Activated CD4-positive, CD25-positive, alpha-beta regulatory T cell (primary cell): ENCODE measurements around the gene CDKL5.

ENCODE experiments used
- DNase-seq, 4 experiments: peaks; one replicate each; lab custom pipeline; 2025; lab: John Stamatoyannopoulos, UW

Gene CDKL5

DNA sequence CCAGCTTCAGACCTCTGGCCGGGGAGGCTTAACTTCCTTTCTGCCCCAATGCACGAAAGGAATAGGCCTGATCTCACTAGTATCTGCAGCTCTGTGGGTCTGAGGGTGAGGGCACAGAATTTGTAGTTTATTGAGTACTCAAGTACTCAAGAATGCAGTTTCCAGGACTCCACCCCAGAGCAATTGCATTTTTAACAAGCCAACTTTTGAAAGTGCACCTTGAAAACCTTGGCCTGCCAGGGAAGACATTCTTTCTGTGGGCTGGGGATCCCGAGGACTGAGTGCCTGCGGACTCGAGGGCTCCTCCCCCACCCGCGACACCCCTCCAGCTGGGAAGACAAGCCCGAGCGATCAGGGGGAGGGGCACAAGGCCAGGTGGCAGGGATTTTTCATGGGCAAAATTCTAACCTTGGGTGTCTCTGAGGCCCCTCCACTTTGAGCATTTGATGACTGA is 224.1 kb downstream of the CDKL5 start:
- DNase-seq: no peak

DNA sequence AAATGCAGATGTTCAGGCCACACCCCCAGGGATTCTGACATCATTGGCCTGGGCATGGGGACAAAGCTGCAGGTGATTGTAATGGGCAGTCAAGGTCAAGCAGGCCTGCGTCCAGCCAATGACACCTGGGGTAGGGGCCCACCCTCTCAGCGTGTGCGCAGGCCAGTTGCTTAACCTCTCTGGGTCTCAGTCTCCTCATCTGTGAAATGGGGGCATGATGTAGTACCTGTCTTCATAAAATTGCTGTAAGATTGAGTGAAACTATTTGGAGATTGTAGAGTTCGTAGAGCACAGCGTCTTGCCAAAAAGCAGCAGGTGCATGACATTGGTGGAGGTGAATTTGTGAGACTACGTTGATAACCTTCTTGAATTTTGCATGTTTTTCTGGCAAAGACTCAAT is 225.3 kb downstream of the CDKL5 start:
- no peak for DNase-seq

DNA sequence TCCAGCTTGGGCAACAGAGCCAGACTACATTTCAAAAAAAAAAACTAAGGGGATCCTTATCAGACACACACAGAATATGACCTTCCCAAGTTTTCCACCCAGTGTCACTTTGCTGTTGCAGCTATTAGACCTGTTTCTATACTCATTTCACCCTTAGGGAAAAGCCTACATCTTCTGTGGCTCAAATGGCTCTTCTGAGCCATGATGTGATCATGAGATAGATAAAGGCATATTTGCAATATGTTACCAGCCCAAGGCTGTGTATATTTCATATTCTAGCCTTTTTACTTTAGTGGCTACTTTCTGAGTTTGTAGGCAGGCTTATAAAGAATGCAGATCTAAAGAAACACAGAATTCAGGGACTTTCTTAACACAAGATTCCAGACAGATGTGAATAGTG is 227.2 kb downstream of the CDKL5 start:
- no peak for DNase-seq

DNA sequence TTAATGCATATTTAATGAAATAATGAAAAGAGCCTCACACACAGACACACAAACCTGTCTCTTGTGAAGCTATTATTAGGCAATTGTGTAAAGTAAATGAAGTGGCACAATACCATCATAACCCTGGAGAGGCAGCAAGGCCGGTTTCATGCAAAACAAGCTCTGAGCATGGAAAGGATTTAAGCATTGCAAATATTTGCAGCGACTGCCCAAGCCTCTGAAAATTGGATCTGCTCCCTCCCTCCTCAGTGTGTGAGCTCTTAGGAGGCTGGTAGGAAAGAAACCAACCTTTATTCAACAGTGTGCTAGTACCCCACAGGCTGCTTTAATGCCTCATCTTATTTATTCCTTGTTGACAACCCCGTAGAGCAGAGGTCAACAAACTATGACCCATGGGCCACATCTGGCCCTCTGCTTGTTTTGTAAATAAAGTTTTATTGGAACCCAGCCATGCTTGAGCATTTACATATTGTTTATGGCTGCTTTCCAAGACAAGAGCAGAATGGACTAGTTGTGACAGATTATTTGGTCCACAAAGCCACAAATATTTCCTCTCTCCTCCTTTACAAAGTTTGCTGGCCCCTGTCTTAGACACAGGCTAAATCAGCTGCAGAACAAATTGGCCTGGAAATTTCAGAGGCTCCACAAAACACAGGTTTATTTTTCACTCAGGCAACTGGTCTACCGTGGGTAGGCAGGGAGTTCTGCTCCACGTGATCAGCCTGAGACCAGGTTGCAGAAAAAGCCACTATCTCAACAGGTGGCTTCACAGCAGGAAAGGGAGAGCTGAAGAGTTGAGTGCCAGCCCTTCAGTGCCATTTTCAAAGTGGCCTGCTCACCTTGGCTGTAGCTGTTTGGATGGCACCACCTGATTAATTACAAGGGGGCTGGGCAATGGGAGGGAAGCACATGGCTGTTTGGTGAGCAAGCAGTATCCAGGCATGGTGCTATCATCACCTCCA is 229.7 kb downstream of the CDKL5 start:
- DNase-seq: no peak

DNA sequence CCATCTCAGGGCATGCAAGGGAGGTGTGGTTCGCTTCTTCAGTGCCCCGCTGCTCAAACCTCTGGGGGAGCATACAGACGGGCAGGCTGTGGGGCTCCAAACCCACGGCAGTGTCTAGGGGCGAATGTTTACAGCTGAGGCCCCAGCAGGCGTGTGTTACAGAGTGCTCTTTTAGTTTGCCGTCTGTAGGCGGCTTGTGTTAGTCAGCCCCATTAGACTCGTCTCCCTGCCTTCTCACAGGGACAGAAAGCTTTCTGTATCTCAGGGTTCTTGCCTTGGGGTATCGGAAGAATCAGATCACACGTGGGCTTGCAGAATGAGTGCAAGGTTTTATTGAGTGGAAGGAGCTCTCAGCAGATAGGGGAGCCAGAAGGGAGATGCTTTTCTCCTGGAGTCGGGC is 235.9 kb downstream of the CDKL5 start:
- no peak for DNase-seq

DNA sequence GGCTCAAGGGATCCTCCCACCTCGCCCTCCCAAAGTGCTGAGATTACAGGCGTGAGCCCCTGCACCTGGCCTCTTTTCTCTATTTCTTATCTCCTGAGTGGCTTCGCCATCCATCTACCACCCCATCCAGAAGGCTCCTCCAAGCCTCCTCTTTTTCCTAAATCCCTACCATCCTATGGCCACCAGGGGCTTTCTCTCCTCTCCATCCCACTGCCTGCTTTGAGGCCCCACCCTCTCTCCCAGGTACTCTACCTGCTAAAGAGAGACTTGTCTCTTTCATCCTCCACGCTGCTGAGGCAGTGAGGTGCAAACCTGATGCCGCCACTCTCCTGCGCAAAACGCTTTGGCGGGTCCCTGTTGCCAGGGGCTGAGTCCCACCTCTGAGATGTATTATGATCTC is 239.5 kb downstream of the CDKL5 start:
- DNase-seq: no peak

DNA sequence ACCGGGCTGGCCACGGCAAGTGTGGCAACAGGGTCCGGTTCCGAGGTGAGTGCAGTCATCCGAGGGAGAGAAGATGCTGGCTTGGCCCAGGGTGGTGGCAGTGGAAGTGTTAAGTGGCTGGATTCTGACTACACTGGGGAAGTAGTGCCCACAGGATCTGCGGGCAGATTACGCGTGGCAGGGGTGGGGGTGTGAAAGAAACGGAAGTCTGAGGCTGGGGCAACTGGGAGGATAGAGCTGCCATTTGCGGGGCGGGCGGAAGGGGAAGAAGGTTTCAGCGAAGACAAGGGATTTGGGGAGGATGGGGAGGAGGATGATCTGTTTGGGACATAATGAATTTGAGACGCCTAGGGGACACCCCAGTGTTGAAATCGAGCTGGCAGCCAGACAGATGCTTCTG is 241.2 kb downstream of the CDKL5 start:
- no peak for DNase-seq

DNA sequence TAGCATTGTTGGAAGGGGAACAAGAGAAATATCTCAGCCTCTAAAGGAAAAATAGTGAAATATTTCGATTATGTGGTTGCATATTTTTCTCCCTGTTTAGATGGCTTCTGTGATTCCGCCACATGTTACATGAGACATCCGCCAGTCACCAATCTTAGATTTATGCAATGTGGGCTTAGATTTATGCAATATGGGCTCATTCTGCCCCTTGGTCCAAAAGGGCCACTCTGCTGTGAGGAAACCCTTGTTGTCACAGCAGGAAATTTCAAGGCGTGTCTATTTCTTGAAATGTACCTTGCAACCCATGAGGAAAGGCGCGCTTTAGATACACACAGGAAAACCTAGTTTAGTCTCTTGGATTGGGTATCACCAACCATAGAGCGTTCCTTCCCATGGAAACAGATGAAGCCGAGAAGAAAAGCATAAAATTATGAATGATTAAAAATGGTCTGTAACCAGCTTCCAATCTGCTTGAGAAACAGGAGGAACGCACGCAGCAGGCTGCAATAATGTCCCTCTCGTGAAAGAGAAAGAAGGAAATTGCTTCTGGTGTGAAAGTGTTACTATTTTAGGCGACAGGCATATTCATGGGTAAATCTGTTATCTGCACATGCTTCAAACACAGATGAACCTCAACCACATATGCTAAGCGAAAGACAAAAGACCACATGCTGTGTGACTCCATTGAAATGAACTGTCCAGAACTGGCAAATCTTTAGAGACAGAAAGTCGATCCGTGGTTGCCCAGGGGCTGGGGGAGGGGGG is 242.8 kb downstream of the CDKL5 start:
- DNase-seq: no peak

DNA sequence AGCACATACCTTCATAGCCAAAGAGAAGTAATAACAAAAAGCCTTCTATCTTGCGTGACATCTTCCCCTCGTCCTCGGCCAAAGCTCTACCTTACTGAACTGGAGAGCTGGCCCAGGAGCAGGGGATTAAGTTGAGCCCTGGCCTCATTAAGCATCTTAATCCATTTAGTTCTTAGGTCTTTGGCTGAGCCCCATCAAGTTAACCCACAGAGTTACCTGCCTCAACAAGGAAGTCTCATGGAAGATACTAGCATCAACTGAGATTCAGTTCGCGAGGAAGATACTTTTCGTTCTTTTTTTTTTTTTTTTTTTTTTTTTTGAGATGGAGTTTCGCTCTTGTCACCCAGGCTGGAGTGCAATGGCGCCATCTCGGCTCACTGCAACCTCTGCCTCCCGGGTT is 246.6 kb downstream of the CDKL5 start, which contains the start of gene RS1:
Gene RS1, minus strand, starts transcription at position 101 of the 400 bp plus-strand sequence. Its CDS starts 40 bp downstream, at position 61.
- no peak for DNase-seq

DNA sequence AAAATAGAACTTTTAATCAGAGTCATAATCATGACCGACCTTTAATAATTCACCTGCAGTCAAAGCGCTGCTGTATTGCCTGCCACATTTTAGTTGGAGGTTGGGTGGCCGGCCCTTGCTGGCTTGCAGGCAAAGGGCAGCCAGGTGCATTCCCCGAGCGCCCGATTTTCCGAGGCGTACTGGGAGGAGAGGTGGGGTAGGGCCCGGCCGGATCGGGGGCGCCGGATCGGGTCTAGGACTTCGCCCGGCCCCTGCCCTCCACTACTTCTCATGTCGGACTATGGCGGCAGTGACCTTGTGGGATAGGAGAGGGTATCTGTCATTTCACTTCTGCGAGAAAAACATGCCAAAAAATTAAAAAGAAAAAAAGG is 249.0 kb downstream of the CDKL5 start:
- DNase-seq: no peak

DNA sequence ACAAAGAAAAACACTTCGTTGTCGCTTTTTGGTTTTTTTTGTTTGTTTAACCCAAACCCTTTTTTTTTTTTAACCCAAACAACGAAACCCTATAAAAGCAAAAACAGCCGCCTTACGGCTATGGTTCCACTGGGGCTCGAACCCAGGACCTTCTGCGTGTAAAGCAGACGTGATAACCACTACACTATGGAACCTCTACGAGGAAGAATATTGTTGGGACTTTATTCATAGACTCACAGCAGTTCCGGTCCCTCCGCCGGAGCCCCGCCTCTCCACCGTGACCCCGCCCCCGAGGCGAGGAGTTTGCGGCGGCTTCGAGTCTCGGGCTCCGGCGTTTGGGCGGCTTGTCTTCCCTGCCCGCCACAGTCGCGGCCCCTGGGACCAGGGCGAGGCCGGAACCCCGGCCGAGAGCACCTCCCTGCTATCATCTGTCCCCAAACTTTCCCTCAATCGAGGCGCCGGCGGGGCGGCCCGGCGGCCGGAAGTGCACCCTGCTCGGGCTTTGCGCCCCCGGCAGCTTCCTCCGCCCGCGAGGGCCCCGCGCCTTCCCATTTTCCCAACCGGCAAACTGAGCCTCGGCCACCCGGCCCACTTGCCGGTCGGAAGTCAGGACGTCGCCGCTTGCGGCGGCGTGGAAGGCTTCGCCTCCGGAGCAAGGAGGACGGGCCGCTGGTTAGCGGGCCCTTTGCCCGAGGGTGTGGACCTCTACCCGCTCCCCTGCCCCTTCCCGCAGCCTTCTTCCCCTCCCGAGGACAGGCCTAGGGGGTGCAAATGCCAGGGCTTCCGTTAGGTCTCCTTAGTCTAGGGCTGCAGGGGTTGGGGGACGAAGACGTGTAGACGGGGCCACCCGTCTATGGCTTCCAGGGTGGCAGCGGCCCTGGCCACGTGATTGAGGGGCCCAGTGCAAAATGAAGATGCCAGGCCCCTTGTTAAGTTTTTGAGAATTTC is 249.7 kb downstream of the CDKL5 start:
- peak; percentile 34 to 63 (median 55) for DNase-seq

DNA sequence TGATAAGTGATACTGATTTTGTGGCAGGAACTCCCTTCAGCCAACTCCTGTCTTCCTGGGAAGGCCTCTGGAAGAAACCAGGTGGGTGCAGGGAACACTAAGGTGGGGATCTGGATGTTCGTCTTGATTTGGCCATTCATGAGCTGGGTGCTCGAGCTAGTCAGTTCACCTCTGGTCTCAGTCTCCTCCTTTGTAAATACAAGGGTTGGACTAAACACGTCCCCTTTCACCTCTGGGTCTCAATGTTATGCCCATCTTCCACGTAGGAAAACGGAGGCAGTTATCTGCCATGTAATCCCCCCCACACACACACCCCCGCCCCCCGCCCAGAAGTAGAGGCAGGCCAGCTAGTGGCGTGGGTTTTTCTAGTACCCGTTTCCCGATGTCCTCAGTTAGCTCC is 250.6 kb downstream of the CDKL5 start:
- no peak for DNase-seq

DNA sequence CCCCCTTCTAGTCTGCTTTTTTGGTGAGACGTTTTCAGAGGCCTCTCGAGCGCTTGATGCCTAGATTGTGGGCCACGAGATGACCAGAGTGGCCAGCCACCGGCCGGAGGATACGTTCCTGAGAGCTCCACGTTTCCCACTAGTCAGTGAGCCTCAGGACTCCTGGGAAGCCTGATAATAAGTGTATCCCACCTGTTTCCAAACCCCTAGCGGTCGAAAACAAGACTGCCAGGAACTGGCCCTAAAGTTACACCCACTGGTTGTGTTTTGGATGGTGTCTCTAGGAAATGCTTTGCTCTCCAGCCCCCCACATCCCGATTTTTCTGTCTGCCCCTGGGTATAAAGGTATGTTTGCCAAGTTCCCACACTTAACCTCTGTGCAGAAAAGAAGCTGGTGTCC is 251.1 kb downstream of the CDKL5 start:
- DNase-seq: no peak

DNA sequence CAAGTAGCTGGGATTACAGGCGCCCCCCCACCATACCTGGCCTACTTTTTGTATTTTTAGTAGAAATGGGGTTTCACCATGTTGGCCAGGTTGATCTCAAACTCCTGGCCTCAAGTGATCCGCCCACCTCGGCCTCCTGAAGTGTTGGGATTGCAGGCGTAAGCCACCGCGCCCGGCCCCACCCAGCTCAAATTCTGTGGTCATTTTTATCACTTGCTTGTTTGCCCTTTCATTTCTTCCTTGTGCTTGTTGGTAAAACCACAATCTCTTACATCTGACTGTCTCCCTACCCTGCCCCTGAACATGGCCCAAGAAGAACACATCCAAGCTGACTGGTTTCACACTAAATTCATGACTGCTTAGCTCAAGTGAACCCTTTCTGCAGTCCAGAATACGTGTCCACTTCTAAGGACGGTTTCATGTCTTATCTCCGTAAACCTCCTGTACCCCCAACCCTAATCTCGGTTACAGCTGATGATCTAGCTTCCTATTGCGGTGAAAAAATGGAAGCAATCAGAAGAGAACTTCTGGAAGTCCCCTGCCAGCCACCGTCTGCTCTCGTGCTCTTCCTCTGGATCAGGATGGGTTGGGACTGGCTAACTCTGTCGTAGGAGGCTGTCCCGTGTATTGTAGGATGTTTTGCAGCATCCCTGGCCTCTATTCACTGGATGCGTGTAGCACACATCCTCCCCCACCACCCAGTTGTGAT is 251.9 kb downstream of the CDKL5 start:
- no peak for DNase-seq

DNA sequence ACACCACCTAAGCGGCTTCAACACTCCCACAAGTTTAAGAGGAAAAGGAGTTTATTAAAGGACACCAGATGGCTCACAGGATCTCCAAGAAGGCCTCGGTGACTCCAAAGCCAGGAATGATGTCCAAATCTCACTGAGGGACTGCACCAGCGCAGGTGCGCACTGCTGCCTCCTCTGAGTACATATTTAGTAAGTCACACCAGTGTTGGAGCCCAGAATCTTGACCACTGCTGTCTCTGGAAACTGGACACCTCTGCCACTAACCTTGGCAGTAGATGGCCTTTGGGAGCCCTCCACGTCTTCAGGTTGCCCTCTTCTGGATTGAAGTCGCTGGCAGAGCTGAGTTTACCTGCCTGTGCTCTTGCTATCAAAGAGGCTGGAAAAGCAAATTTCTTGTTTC is 256.6 kb downstream of the CDKL5 start:
- no peak for DNase-seq

DNA sequence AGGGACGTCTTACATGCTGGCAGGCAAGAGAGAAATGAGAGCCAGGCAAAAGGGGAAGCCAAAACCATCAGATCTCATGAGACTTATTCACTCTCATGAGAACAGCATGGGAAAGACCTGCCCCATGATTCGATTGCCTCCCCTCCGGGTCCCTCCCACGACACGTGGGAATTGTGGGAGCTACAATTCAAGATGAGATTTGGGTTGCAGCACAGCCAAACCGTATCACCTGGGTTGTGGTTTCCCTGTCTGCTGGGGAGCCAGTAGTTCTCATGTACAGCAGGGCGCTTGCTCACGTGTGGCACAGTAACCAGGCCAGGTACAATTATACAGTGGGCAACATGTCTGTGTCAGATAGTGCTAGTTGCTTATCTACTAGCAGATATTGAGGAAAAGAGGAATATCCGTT is 257.6 kb downstream of the CDKL5 start:
- no peak for DNase-seq

DNA sequence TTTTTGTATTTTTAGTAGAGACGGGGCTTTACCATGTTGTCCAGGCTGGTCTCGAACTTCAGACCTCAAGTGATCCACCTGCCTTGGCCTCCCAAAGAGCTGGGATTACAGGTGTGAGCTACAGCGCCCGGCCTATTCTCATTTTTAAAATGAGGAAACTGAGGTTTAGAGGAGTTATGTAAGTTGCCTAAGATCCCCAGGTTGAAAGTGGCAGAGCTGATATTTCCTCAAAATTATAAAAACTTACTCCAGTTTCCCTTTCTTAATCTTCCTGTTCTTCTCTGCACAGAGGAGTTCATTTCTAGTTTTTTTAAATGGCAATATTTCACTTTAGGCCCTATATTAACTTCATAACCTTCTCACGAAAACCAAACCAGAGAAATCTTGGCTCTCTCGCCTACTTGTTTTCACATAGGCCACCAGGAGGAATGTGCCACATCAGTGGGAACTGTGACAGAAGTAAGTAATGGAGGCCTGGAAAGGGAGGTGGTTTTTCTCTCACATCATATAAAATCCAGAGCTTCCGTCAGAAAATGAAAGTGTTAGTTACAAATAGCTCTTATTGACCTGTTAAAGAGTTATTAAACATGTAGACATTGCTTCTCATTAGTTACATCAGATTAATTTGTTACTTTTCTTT is 262.6 kb downstream of the CDKL5 start:
- DNase-seq: no peak

DNA sequence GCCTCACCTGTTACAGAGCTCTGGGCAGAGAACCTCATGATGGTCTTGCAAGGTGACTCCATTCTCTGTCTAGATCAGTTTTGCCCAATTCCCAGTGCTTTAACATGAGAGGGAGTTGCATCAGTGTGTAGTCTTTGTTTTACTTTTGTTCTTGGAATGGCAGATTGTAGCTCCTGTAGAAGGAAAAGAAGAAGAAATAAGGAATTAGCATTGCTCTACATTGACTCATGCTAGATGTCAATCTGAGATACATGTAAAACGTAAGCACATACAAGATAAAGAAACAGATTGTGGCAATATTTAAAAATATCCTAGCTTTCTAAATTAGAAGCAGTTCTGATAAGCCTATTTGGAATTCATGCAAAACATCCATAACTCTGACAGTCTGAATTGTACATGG is 266.0 kb downstream of the CDKL5 start:
- no peak for DNase-seq

DNA sequence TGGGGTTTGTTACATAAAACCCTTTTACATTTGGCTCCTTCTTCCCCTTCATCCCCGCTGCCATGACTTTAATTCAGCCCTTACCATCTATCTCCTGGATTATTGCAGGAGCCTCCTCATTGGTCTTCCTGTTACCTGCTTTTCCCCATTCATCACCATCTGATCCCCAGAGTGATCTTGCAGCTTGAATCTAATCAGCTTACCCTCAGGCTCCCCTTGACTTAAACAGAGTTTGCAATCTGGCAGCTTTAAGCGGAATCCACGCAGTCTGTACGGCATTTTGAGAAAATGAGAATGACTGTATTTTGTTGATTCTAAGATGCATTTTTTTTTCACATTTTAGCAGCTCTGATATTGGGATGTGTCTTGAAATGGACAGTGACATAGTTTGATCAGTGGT is 267.1 kb downstream of the CDKL5 start:
- DNase-seq: no peak

DNA sequence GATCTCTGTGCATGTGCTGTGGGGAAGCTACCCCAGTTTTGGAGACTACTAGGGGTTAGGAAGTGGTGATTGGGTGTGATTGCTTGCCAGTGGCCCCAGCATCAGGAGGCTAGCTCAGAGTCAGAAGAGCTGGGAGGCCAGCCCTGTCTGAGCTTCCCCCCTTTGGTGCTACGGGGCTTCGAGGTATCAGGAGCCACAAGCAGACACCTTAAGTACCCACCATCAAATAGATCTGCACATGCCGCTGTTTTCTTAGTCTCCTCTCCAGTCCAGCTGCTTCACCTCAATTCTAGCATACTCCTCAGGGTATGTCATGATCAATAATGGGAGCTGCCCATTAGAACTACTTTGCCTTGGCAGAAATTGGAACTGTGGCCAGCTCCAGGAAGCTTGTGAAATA is 271.2 kb downstream of the CDKL5 start:
- DNase-seq: no peak
